Nephron progenitor cell (in vitro differentiated cells): ENCODE data around the gene ANKDD1A.

Source experiments
- DNase-seq: peaks from one replicate; pipeline ENCODE4 v3.0.0; 2021
- H3K27ac Mint-ChIP-seq: 2 replicates; pipeline ENCODE4 v1.8.0; 2021; ENCODE audit warnings: mild to moderate bottlenecking, moderate library complexity, mixed read lengths
- H3K27me3 Mint-ChIP-seq: 2 replicates; pipeline ENCODE4 v1.8.0; 2021; ENCODE audit warnings: mild to moderate bottlenecking, low read depth, mixed read lengths; ENCODE audit not compliant: poor library complexity
- H3K36me3 Mint-ChIP-seq: 2 replicates; pipeline ENCODE4 v1.8.0; 2021; ENCODE audit warnings: low read depth, mixed read lengths
- H3K4me1 Mint-ChIP-seq: 2 replicates; pipeline ENCODE4 v1.8.0; 2021; ENCODE audit warnings: mixed read lengths
- H3K4me3 Mint-ChIP-seq: 2 replicates; pipeline ENCODE4 v1.8.0; 2021; ENCODE audit warnings: mild to moderate bottlenecking, moderate library complexity, mixed read lengths
- H3K9me3 Mint-ChIP-seq: 2 replicates; pipeline ENCODE4 v1.8.0; 2021; ENCODE audit warnings: mild to moderate bottlenecking, moderate library complexity, mixed read lengths
- CTCF ChIP-seq: fragments of 200-600 bp; sonication (generic); IDR thresholded peaks from 2 replicates; pipeline ENCODE4 v1.5.0; 2021; ENCODE audit warnings: antibody characterized with exemption

Gene ANKDD1A

GRCh38 chr15:64990168-64990470 lies 78.4 kb downstream of the ANKDD1A start:
- Mint-ChIP-seq H3K4me3 (peak overlapping the region; percentile 99), H3K27me3 (peaks cover 3% of the 10 kb centered on the region), H3K36me3 (peaks cover 24% of the 10 kb centered on the region), H3K4me1 (peaks cover 48% of the 10 kb centered on the region), H3K9me3 (no peaks in the 10 kb centered on the region), H3K27ac (peak overlapping the region; percentile 92)
- no peak for TF ChIP-seq CTCF
- no peak for DNase-seq

- Mint-ChIP-seq H3K27ac (no peak overlapping the region), H3K4me3 (peak overlapping the region; percentile 57), H3K9me3 (no peaks in the 10 kb centered on the region), H3K4me1 (peaks cover 38% of the 10 kb centered on the region), H3K27me3 (peaks cover 3% of the 10 kb centered on the region), H3K36me3 (peaks cover 15% of the 10 kb centered on the region)
- no peak for TF ChIP-seq CTCF
- DNase-seq, result no peak
These were observed 79.9 kb downstream of the ANKDD1A start for GRCh38 chr15:64991536-64992135.

GRCh38 chr15:64993290-64993689 lies 81.6 kb downstream of the ANKDD1A start:
- no peak for DNase-seq
- Mint-ChIP-seq H3K4me3 (no peak overlapping the region), H3K27ac (peak overlapping the region; percentile 57)

GRCh38 chr15:64997066-64997465 lies 85.4 kb downstream of the ANKDD1A start:
- H3K27me3 Mint-ChIP-seq, result peaks cover 3% of the 10 kb centered on the region
- no peak for DNase-seq
- H3K9me3 Mint-ChIP-seq, result no peaks in the 10 kb centered on the region
- H3K4me1 Mint-ChIP-seq, result no peaks in the 10 kb centered on the region
- TF ChIP-seq CTCF, result no peak
- H3K4me3 Mint-ChIP-seq, result no peak overlapping the region
- peaks cover 5% of the 10 kb centered on the region for H3K36me3 Mint-ChIP-seq
- H3K27ac Mint-ChIP-seq, result no peak overlapping the region

More at GRCh38 chr15:64993290-64993689, 81.6 kb downstream of the ANKDD1A start:
- Mint-ChIP-seq H3K9me3 (no peaks in the 10 kb centered on the region), H3K4me1 (peaks cover 27% of the 10 kb centered on the region), H3K27me3 (peaks cover 3% of the 10 kb centered on the region), H3K36me3 (peaks cover 3% of the 10 kb centered on the region)
- TF ChIP-seq CTCF, result no peak

- no peak for TF ChIP-seq CTCF
- Mint-ChIP-seq H3K36me3 (peaks cover 12% of the 10 kb centered on the region), H3K4me1 (no peaks in the 10 kb centered on the region), H3K27ac (no peak overlapping the region), H3K27me3 (peaks cover 2% of the 10 kb centered on the region), H3K9me3 (no peaks in the 10 kb centered on the region), H3K4me3 (no peak overlapping the region)
- DNase-seq, result no peak
These were observed 86.2 kb downstream of the ANKDD1A start for GRCh38 chr15:64997745-64998375.

GRCh38 chr15:65004993-65005392 lies 93.3 kb downstream of the ANKDD1A start:
- Mint-ChIP-seq H3K4me1 (peaks cover 17% of the 10 kb centered on the region), H3K4me3 (no peak overlapping the region), H3K27ac (peak overlapping the region; percentile 87), H3K9me3 (no peaks in the 10 kb centered on the region), H3K36me3 (peaks cover 61% of the 10 kb centered on the region), H3K27me3 (no peaks in the 10 kb centered on the region)
- no peak for TF ChIP-seq CTCF
- DNase-seq, result no peak
